Sigmoid colon (tissue), 4 donors: ENCODE results near the gene S100A16.

Experiments
- EP300 ChIP-seq, 4 donors: sonication (generic); formaldehyde crosslinking; IDR thresholded peaks; one replicate each; pipeline ENCODE4 v1.6.1; 2017; ENCODE audit warnings: antibody characterized with exemption in 4 of 4
- POLR2A ChIP-seq, 2 donors: fragments of 450-650 bp; IDR thresholded peaks; one replicate each; pipeline ENCODE4 v1.6.1; 2016; ENCODE audit warnings: antibody characterized with exemption in 2 of 2, mild to moderate bottlenecking in 2 of 2, moderate library complexity in 2 of 2
- POLR2AphosphoS5 ChIP-seq, 4 donors: sonication (generic); formaldehyde crosslinking; IDR thresholded peaks; one replicate each; pipeline ENCODE4 v1.6.1; 2017; ENCODE audit warnings: antibody characterized with exemption in 4 of 4
- TF ChIP-seq, protein P1 (sequence below), 4 experiments: fragments of 450-650 bp in 3 of 4; fragments of 200-600 bp in 1 of 4; IDR thresholded peaks; one replicate each; pipeline ENCODE4 v1.5.1; 2016 to 2019; ENCODE audit warnings: antibody characterized with exemption in 4 of 4, mild to moderate bottlenecking in 3 of 4, moderate library complexity in 2 of 4

DNA sequence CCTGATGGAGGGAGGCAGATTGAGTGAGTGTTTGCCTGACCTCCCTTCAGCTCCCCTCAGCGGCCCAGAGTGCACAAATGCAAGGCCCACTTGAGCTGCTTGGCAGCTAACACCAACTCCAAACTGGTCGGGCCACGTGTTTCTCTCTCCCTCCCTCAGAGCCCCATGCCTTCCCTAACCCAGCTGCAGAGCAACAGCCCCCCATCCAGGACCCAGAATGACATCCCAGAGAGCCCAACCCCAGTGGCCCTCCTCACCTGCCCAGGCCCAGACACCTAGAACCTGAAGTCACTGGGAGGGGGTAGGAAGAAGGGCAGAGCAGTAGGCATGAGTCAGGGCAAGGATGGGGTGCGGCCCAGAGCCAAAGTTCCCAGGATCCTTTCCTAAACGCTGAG lies 4.0 kb upstream of the S100A16 start:
- TF ChIP-seq, protein P1, sequence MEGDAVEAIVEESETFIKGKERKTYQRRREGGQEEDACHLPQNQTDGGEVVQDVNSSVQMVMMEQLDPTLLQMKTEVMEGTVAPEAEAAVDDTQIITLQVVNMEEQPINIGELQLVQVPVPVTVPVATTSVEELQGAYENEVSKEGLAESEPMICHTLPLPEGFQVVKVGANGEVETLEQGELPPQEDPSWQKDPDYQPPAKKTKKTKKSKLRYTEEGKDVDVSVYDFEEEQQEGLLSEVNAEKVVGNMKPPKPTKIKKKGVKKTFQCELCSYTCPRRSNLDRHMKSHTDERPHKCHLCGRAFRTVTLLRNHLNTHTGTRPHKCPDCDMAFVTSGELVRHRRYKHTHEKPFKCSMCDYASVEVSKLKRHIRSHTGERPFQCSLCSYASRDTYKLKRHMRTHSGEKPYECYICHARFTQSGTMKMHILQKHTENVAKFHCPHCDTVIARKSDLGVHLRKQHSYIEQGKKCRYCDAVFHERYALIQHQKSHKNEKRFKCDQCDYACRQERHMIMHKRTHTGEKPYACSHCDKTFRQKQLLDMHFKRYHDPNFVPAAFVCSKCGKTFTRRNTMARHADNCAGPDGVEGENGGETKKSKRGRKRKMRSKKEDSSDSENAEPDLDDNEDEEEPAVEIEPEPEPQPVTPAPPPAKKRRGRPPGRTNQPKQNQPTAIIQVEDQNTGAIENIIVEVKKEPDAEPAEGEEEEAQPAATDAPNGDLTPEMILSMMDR (IDR thresholded peaks at IDR 0.05): no peak
- TF ChIP-seq POLR2A (IDR thresholded peaks at IDR 0.05): no peak
- no peak for TF ChIP-seq EP300 (IDR thresholded peaks at IDR 0.05)
- no peak for TF ChIP-seq POLR2AphosphoS5 (IDR thresholded peaks at IDR 0.05)
